H1 (cell line): Measurements from ENCODE around the gene CHAD. TPM values are rescaled to one million over a fixed set of nuclear protein-coding genes. Genes with fewer than 3 reads are reported as not detected.

ENCODE experiments used
- EP300 ChIP-seq, 2 experiments: IDR thresholded peaks; 1 replicate in 1 of 2; 2 replicates in 1 of 2; pipeline ENCODE4 v1.6.1; 2011 to 2012; ENCODE audit warnings: low read depth in 2 of 2, low read length in 2 of 2, mild to moderate bottlenecking in 2 of 2, borderline replicate concordance in 1 of 2, inconsistent platforms in 1 of 2, moderate library complexity in 1 of 2
- HDAC2 ChIP-seq, 2 experiments: fragments of 300-600 bp in 1 of 2; sonication (generic) in 1 of 2; IDR thresholded peaks; 2 replicates each; pipeline ENCODE4 v1.6.1; 2011 to 2012; ENCODE audit warnings: low read depth in 2 of 2, low read length in 2 of 2, mild to moderate bottlenecking in 2 of 2, moderate library complexity in 2 of 2, borderline replicate concordance in 1 of 2, inconsistent platforms in 1 of 2
- JUN ChIP-seq: IDR thresholded peaks from 2 replicates; pipeline ENCODE4 v1.6.1; 2011; ENCODE audit warnings: low read depth, mild to moderate bottlenecking, improper control_type of control experiment, low read length
- JUND ChIP-seq: IDR thresholded peaks from 2 replicates; pipeline ENCODE4 v1.6.1; 2011; ENCODE audit warnings: mild to moderate bottlenecking, improper control_type of control experiment, low read length
- KDM1A ChIP-seq: fragments of 200-600, 300-600 bp; sonication (generic); IDR thresholded peaks from 2 replicates; pipeline ENCODE4 v1.7.1; 2016; ENCODE audit warnings: mild to moderate bottlenecking, low read length, borderline replicate concordance
- NANOG ChIP-seq: IDR thresholded peaks from 2 replicates; pipeline ENCODE4 v1.6.1; 2011; ENCODE audit warnings: low read length, low read depth, mild to moderate bottlenecking, inconsistent platforms; ENCODE audit not compliant: insufficient read depth, poor library complexity, severe bottlenecking
- RNF2 ChIP-seq: fragments of 200-900, 300-1000 bp; sonication (generic); IDR thresholded peaks from 2 replicates; pipeline ENCODE4 v1.7.1; 2016; ENCODE audit warnings: borderline replicate concordance, low read depth, mild to moderate bottlenecking, antibody characterized with exemption, low read length; ENCODE audit not compliant: poor library complexity, severe bottlenecking; ENCODE audit errors: missing control alignments
- RXRA ChIP-seq: IDR thresholded peaks from 2 replicates; pipeline ENCODE4 v1.6.1; 2011; ENCODE audit warnings: low read depth, mild to moderate bottlenecking, low read length, moderate library complexity; ENCODE audit not compliant: insufficient read depth
- polyA plus RNA-seq, 7 experiments: library from polyadenylated mRNA; depleted of rRNA in 3 of 7; stranded (reverse) in 5 of 7; unstranded in 2 of 7; fragments of >200 nt in 5 of 7; fragments of 200-250 nt in 2 of 7; gene quantifications; 1 replicate in 5 of 7; 2 replicates in 1 of 7; 4 replicates in 1 of 7; pipeline versions ENCODE4 v1.2.1 to v1.2.3, GENCODE V29; 2011 to 2013; ENCODE audit warnings: missing spikeins in 2 of 7, mixed read lengths in 2 of 7
- total RNA-seq: library from RNA; stranded (reverse); fragmentation: NEBNext Ultra II Directional; extraction: Animal tissue kit (Norgen Biotek cat#: 25700); gene quantifications from 2 replicates; pipeline ENCODE4 v1.2.1, GENCODE V29; 2021
- TF ChIP-seq, protein P1 (sequence below): fragments of 300-600 bp; sonication (generic); IDR thresholded peaks from 2 replicates; pipeline ENCODE4 v1.7.1; 2012; ENCODE audit warnings: low read length, moderate library complexity, mild to moderate bottlenecking, inconsistent platforms; ENCODE audit not compliant: insufficient replicate concordance

Gene CHAD
- total and polyA plus RNA-seq, 2 of the 8 experiments (the other 6 are each of a cell fraction or from before 2014, with no cell fraction given): 0.03 TPM; not detected in 1

GRCh38 chr17:50482110-50482509 lies 13.4 kb upstream of the CHAD start (continued):
- TF ChIP-seq, protein P1, sequence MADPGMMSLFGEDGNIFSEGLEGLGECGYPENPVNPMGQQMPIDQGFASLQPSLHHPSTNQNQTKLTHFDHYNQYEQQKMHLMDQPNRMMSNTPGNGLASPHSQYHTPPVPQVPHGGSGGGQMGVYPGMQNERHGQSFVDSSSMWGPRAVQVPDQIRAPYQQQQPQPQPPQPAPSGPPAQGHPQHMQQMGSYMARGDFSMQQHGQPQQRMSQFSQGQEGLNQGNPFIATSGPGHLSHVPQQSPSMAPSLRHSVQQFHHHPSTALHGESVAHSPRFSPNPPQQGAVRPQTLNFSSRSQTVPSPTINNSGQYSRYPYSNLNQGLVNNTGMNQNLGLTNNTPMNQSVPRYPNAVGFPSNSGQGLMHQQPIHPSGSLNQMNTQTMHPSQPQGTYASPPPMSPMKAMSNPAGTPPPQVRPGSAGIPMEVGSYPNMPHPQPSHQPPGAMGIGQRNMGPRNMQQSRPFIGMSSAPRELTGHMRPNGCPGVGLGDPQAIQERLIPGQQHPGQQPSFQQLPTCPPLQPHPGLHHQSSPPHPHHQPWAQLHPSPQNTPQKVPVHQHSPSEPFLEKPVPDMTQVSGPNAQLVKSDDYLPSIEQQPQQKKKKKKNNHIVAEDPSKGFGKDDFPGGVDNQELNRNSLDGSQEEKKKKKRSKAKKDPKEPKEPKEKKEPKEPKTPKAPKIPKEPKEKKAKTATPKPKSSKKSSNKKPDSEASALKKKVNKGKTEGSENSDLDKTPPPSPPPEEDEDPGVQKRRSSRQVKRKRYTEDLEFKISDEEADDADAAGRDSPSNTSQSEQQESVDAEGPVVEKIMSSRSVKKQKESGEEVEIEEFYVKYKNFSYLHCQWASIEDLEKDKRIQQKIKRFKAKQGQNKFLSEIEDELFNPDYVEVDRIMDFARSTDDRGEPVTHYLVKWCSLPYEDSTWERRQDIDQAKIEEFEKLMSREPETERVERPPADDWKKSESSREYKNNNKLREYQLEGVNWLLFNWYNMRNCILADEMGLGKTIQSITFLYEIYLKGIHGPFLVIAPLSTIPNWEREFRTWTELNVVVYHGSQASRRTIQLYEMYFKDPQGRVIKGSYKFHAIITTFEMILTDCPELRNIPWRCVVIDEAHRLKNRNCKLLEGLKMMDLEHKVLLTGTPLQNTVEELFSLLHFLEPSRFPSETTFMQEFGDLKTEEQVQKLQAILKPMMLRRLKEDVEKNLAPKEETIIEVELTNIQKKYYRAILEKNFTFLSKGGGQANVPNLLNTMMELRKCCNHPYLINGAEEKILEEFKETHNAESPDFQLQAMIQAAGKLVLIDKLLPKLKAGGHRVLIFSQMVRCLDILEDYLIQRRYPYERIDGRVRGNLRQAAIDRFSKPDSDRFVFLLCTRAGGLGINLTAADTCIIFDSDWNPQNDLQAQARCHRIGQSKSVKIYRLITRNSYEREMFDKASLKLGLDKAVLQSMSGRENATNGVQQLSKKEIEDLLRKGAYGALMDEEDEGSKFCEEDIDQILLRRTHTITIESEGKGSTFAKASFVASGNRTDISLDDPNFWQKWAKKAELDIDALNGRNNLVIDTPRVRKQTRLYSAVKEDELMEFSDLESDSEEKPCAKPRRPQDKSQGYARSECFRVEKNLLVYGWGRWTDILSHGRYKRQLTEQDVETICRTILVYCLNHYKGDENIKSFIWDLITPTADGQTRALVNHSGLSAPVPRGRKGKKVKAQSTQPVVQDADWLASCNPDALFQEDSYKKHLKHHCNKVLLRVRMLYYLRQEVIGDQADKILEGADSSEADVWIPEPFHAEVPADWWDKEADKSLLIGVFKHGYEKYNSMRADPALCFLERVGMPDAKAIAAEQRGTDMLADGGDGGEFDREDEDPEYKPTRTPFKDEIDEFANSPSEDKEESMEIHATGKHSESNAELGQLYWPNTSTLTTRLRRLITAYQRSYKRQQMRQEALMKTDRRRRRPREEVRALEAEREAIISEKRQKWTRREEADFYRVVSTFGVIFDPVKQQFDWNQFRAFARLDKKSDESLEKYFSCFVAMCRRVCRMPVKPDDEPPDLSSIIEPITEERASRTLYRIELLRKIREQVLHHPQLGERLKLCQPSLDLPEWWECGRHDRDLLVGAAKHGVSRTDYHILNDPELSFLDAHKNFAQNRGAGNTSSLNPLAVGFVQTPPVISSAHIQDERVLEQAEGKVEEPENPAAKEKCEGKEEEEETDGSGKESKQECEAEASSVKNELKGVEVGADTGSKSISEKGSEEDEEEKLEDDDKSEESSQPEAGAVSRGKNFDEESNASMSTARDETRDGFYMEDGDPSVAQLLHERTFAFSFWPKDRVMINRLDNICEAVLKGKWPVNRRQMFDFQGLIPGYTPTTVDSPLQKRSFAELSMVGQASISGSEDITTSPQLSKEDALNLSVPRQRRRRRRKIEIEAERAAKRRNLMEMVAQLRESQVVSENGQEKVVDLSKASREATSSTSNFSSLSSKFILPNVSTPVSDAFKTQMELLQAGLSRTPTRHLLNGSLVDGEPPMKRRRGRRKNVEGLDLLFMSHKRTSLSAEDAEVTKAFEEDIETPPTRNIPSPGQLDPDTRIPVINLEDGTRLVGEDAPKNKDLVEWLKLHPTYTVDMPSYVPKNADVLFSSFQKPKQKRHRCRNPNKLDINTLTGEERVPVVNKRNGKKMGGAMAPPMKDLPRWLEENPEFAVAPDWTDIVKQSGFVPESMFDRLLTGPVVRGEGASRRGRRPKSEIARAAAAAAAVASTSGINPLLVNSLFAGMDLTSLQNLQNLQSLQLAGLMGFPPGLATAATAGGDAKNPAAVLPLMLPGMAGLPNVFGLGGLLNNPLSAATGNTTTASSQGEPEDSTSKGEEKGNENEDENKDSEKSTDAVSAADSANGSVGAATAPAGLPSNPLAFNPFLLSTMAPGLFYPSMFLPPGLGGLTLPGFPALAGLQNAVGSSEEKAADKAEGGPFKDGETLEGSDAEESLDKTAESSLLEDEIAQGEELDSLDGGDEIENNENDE: no peak
- TF ChIP-seq RXRA (no peak), HDAC2 (IDR thresholded peaks at IDR 0.05; ENCODE audit: borderline replicate concordance in 1 of 2, low read depth in 2 of 2, low read length in 2 of 2) (no peak), NANOG (no peak), JUN (no peak), RNF2 (no peak), EP300 (IDR thresholded peaks at IDR 0.05; ENCODE audit: borderline replicate concordance in 1 of 2, low read depth in 2 of 2, low read length in 2 of 2) (no peak), JUND (no peak), KDM1A (no peak)
- TF ChIP-seq, all 59 proteins: peak for 0
